Suprapubic skin (tissue), 4 donors: Measurements from ENCODE around the gene SPOCK1.

ENCODE experiments used
- POLR2A ChIP-seq, 2 donors: fragments of 450-650 bp; IDR thresholded peaks; one replicate each; pipeline ENCODE4 v1.6.1; 2017; ENCODE audit warnings: antibody characterized with exemption in 2 of 2, mild to moderate bottlenecking in 2 of 2, moderate library complexity in 2 of 2
- POLR2AphosphoS5 ChIP-seq, 3 donors: sonication (generic); formaldehyde crosslinking; IDR thresholded peaks; one replicate each; pipeline ENCODE4 v1.6.1; 2017; ENCODE audit warnings: antibody characterized with exemption in 3 of 3
- TF ChIP-seq, protein P1 (sequence below), 2 donors: fragments of 200-600 bp in 1 of 2; fragments of 450-650 bp in 1 of 2; sonication (generic) in 1 of 2; IDR thresholded peaks; one replicate each; pipeline ENCODE4 v1.5.1; 2016 to 2019; ENCODE audit warnings: antibody characterized with exemption in 2 of 2, mild to moderate bottlenecking in 1 of 2, moderate library complexity in 1 of 2

DNA sequence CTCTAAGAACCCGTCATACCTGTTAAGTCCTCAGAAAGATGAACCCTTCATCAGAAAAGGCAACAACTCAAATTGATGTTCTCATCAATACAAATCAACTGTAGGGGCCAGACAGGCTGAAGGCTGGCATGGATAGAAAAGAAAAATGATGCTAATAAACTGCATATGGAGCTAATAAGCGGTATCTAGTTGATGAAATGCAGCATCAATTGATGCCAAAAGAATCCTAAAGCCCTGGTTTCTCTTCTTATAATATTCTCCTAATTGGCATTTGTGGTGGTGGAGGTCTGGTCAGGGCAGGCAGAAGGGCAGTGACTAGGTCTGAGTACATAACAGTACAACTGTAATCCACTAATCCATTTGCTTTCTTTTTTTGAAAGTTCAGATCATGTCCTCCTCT, 322.5 kb downstream of the SPOCK1 start:
- TF ChIP-seq POLR2AphosphoS5 (IDR thresholded peaks at IDR 0.05) (no peak), POLR2A (IDR thresholded peaks at IDR 0.05) (no peak)
- TF ChIP-seq, protein P1, sequence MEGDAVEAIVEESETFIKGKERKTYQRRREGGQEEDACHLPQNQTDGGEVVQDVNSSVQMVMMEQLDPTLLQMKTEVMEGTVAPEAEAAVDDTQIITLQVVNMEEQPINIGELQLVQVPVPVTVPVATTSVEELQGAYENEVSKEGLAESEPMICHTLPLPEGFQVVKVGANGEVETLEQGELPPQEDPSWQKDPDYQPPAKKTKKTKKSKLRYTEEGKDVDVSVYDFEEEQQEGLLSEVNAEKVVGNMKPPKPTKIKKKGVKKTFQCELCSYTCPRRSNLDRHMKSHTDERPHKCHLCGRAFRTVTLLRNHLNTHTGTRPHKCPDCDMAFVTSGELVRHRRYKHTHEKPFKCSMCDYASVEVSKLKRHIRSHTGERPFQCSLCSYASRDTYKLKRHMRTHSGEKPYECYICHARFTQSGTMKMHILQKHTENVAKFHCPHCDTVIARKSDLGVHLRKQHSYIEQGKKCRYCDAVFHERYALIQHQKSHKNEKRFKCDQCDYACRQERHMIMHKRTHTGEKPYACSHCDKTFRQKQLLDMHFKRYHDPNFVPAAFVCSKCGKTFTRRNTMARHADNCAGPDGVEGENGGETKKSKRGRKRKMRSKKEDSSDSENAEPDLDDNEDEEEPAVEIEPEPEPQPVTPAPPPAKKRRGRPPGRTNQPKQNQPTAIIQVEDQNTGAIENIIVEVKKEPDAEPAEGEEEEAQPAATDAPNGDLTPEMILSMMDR (IDR thresholded peaks at IDR 0.05): no peak
